B cell (primary cell): ENCODE results near the gene HSPB7. TPM values are rescaled to one million over a fixed set of nuclear protein-coding genes. Genes with fewer than 3 reads are reported as not detected.

Experiments
- ATAC-seq: fragments of 200-7000 bp; cut with Tn5 transposase; one replicate; pipeline ENCODE4 v1.10.0; 2021; ENCODE audit warnings: low read depth, mild to moderate bottlenecking, moderate number of reproducible peaks, moderate library complexity
- CTCF ChIA-PET: fragments of 350-600 bp; sonication (Branson Sonifier 250); formaldehyde crosslinking; loops from one replicate; lab custom pipeline; 2021; ENCODE audit warnings: antibody characterized with exemption, inconsistent platforms; lab: Charles Lee
- POLR2A ChIA-PET: fragments of 350-600 bp; sonication (Branson Sonifier 250); formaldehyde crosslinking; loops from one replicate; lab custom pipeline; 2021; ENCODE audit warnings: antibody characterized with exemption; lab: Charles Lee
- DNase-seq: peaks from one replicate; pipeline ENCODE4 v3.0.0; 2013
- H2AFZ ChIP-seq: 2 replicates; pipeline ENCODE4 v1.6.1; 2012; ENCODE audit warnings: mild to moderate bottlenecking, low read depth, low read length; ENCODE audit not compliant: insufficient read depth, poor library complexity, severe bottlenecking
- H3K27ac ChIP-seq, 2 donors: 1 replicate in 1 of 2; 2 replicates in 1 of 2; pipeline ENCODE4 v1.5.1; 2012 to 2013; ENCODE audit warnings: low read length in 2 of 2, mild to moderate bottlenecking in 2 of 2, moderate library complexity in 1 of 2
- H3K27me3 ChIP-seq, 4 experiments: fragments of 200-600 bp in 1 of 4; sonication (generic) in 1 of 4; replicated peaks in 1 of 4; 1 replicate in 2 of 4; 2 replicates in 2 of 4; pipeline versions ENCODE4 v1.6.1 to v1.7.0; 2013 to 2016; ENCODE audit warnings: low read length in 3 of 4, mild to moderate bottlenecking in 2 of 4, mixed read lengths in 1 of 4, moderate library complexity in 1 of 4; ENCODE audit not compliant: insufficient read depth in 4 of 4, control insufficient read depth in 3 of 4; ENCODE audit errors: control extremely low read depth in 1 of 4
- H3K36me3 ChIP-seq, 2 experiments: replicated peaks in 1 of 2; 1 replicate in 1 of 2; 2 replicates in 1 of 2; pipeline versions ENCODE4 v1.6.1 to v1.7.1; 2013; ENCODE audit warnings: low read length in 1 of 2; ENCODE audit not compliant: insufficient read depth in 2 of 2, control insufficient read depth in 1 of 2; ENCODE audit errors: control extremely low read depth in 1 of 2, extremely low read depth in 1 of 2
- H3K4me1 ChIP-seq, 2 donors: fragments of 200-600 bp in 1 of 2; sonication (generic) in 1 of 2; 1 replicate in 1 of 2; 2 replicates in 1 of 2; pipeline versions ENCODE4 v1.5.1 to v1.6.1; 2013 to 2017; ENCODE audit warnings: low read length in 2 of 2; ENCODE audit not compliant: control insufficient read depth in 2 of 2, insufficient read depth in 2 of 2
- H3K4me2 ChIP-seq: replicated peaks from 2 replicates; pipeline ENCODE3; 2012; ENCODE audit warnings: mild to moderate bottlenecking, low read depth, low read length; ENCODE audit not compliant: poor library complexity, severe bottlenecking
- H3K4me3 ChIP-seq, 5 experiments: fragments of 200-600 bp in 1 of 5; sonication (generic) in 1 of 5; 1 replicate in 3 of 5; 2 replicates in 2 of 5; pipeline versions ENCODE4 v1.5.1 to v1.7.0; 2011 to 2016; ENCODE audit warnings: low read length in 4 of 5, mild to moderate bottlenecking in 4 of 5, low read depth in 2 of 5, control low read depth in 1 of 5, moderate library complexity in 1 of 5; ENCODE audit not compliant: insufficient read depth in 1 of 5; ENCODE audit errors: control extremely low read depth in 1 of 5, extremely low read depth in 1 of 5
- H3K79me2 ChIP-seq: fragments of 200-600 bp; sonication (generic); one replicate; pipeline ENCODE4 v1.6.0; 2016; ENCODE audit warnings: low read length; ENCODE audit not compliant: control insufficient read depth, insufficient read depth
- H3K9ac ChIP-seq: fragments of 200-600 bp; sonication (generic); 2 replicates; pipeline ENCODE4 v1.6.1; 2017; ENCODE audit warnings: mild to moderate bottlenecking, low read length, moderate library complexity
- H3K9me3 ChIP-seq, 3 donors: one replicate each; pipeline versions ENCODE4 v1.6.1 to v1.7.1; 2013; ENCODE audit warnings: low read length in 2 of 3; ENCODE audit not compliant: control insufficient read depth in 2 of 3, insufficient read depth in 1 of 3; ENCODE audit errors: control extremely low read depth in 1 of 3
- H4K20me1 ChIP-seq: 2 replicates; pipeline ENCODE4 v1.6.0; 2012; ENCODE audit warnings: mild to moderate bottlenecking, low read length; ENCODE audit not compliant: insufficient read depth, control insufficient read depth, poor library complexity, severe bottlenecking
- H3K27ac Mint-ChIP-seq: one replicate; pipeline ENCODE4 v1.8.0; 2021; ENCODE audit warnings: mixed read lengths
- H3K27me3 Mint-ChIP-seq: one replicate; pipeline ENCODE4 v1.8.0; 2021; ENCODE audit warnings: mixed read lengths
- H3K4me1 Mint-ChIP-seq: one replicate; pipeline ENCODE4 v1.8.0; 2021; ENCODE audit warnings: mixed read lengths
- H3K4me3 Mint-ChIP-seq: one replicate; pipeline ENCODE4 v1.8.0; 2021; ENCODE audit warnings: mixed read lengths
- H3K9me3 Mint-ChIP-seq: one replicate; pipeline ENCODE4 v1.8.0; 2022; ENCODE audit warnings: mixed read lengths; ENCODE audit not compliant: insufficient read depth
- CTCF ChIP-seq: fragments of 200-600 bp; IDR thresholded peaks from one replicate; pipeline ENCODE4 v1.8.0; 2022; ENCODE audit warnings: antibody characterized with exemption, mild to moderate bottlenecking
- EZH2 ChIP-seq: IDR thresholded peaks from 2 replicates; pipeline ENCODE4 v1.6.1; 2012; ENCODE audit warnings: borderline replicate concordance, low read depth, mild to moderate bottlenecking, moderate library complexity, low read length; ENCODE audit not compliant: insufficient read depth, poor library complexity, severe bottlenecking
- WGBS: methylation state at CpG from one replicate; pipeline ENCODE4 v1.1.5; 2013; ENCODE audit warnings: missing lambda C conversion rate; ENCODE audit not compliant: insufficient coverage; 5-methylcytosine and 5-hydroxymethylcytosine counted together
- intact Hi-C: fragments of 100-400 bp; cut with micrococcal nuclease; formaldehyde crosslinking; loops from one replicate; pipeline ENCODE4 v1.10.0; 2022
- polyA plus RNA-seq: library from polyadenylated mRNA; depleted of rRNA; stranded (reverse); fragments of >200 nt; gene quantifications from 2 replicates; pipeline ENCODE4 v1.2.3, GENCODE V29; 2012
- total RNA-seq, 2 donors: library from RNA; stranded (reverse); fragments of 120-200 nt in 1 of 2; gene quantifications; 1 replicate in 1 of 2; 2 replicates in 1 of 2; pipeline versions ENCODE4 v1.2.3 to v1.2.4, GENCODE V29; 2013 to 2022

The HSPB7 gene
- total and polyA plus RNA-seq, 2 donors (not counting 1 experiment from before 2014, with no cell fraction given): not detected

DNA sequence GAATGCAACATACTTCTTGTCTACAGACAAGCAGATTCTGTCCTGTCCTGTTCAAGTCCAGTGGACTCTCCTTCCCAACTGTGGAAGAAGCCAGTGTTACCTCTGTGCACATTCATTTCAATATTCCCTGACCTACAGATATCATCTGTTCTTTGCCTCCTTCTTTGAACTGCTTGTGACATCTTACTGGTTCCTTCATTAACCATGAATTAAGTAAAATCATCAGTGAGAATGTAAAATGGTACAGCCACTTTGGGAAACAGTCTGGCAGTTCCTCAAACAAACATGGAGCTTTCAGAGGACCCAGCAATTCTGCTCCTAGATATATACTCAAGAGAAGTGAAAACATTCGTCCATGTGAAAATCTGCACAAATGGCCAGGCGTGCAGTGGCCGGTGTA, 7.0 kb downstream of the HSPB7 start:
- Mint-ChIP-seq H3K27ac (no peak overlapping the region), H3K4me1 (peaks cover 42% of the 10 kb centered on the region), H3K27me3 (no peaks in the 10 kb centered on the region), H3K4me3 (no peak overlapping the region), H3K9me3 (no peaks in the 10 kb centered on the region)
- Histone ChIP-seq H4K20me1 (no peaks in the 10 kb centered on the region), H3K4me1 (peaks cover 30 to 46% of the 10 kb centered on the region in 2 donors), H3K79me2 (no peaks in the 10 kb centered on the region), H3K36me3 (no peaks in the 10 kb centered on the region), H3K27me3 (no peaks in the 10 kb centered on the region), H3K9ac (no peak overlapping the region), H3K4me2 (no peak overlapping the region), H2AFZ (no peak overlapping the region), H3K27ac (no peak overlapping the region), H3K9me3 (no peaks in the 10 kb centered on the region), H3K4me3 (no peak overlapping the region)
- ATAC-seq (no peak), DNase-seq (no peak)
- WGBS: 96% methylated on average over 3 of the region's 3 CpGs
- TF ChIP-seq EZH2: no peak
- TF ChIP-seq CTCF: no peak
- intact Hi-C loops: no loop called here
- ChIA-PET POLR2A (interaction anchor here (0.6 kb wide), 1 partner anchor 177 kb away, joined by 3 read pairs; no protein-coding TSS in a partner anchor), CTCF (interaction anchor here (0.7 to 2.9 kb wide), 13 partner anchors 8 to 194 kb away, joined by 3 to 14 read pairs (median 5); no protein-coding TSS in a partner anchor)

DNA sequence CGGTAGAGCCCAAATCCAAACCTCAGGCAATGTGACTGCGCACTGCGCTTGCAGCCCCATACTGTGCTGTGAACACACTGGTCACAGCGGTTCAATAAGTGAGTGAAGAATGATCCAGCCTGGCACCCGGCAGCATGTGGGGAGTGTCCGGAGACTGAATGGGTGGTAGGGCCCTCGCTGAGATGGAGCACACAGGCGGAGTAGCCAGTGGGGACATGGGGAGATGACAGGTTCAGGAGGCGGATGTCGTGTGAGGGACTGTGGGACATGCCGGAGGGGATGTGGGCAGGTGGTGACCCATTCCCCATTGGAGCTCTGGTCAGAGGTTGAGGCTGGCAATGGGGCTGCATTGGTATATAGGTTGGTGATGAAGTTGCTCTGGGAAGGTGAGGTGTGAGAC, 8.2 kb downstream of the HSPB7 start:
- H3K27me3 Mint-ChIP-seq: no peaks in the 10 kb centered on the region
- peaks cover 45% of the 10 kb centered on the region for H3K4me1 Mint-ChIP-seq
- Histone ChIP-seq H3K4me3 (no peak overlapping the region), H3K27ac (no peak overlapping the region), H3K9ac (no peak overlapping the region), H4K20me1 (no peaks in the 10 kb centered on the region), H3K9me3 (no peaks in the 10 kb centered on the region), H3K27me3 (no peaks in the 10 kb centered on the region), H3K79me2 (no peaks in the 10 kb centered on the region), H3K4me2 (no peak overlapping the region), H3K36me3 (no peaks in the 10 kb centered on the region), H3K4me1 (peaks cover 36 to 50% of the 10 kb centered on the region in 2 donors), H2AFZ (no peak overlapping the region)
- no peak for ATAC-seq
- H3K4me3 Mint-ChIP-seq: no peak overlapping the region
- H3K27ac Mint-ChIP-seq: peak overlapping the region; percentile 32
- intact Hi-C loops: loop anchor here (1.0 to 5.0 kb wide), 5 partner anchors 24 to 207 kb away; no protein-coding TSS in a partner anchor
- ChIA-PET CTCF (interaction anchor here (0.5 to 2.9 kb wide), 19 partner anchors 9 to 206 kb away, joined by 3 to 15 read pairs (median 5); partner anchors contain the start of genes FAM131C, HSPB7 and ZBTB17), POLR2A (no interaction called here)
- 98% methylated on average over 11 of the region's 11 CpGs for WGBS
- H3K9me3 Mint-ChIP-seq: no peaks in the 10 kb centered on the region
- TF ChIP-seq EZH2 (no peak), CTCF (no peak)
- no peak for DNase-seq
